T-cell (primary cell): ENCODE measurements around the gene CNTNAP5. TPM values are rescaled to one million over a fixed set of nuclear protein-coding genes. Genes with fewer than 3 reads are reported as not detected.

Experiments used
- ATAC-seq, 4 experiments: fragments of 200-7000 bp in 3 of 4; fragments of 150-1000 bp in 1 of 4; cut with Tn5 transposase; replicated peaks in 1 of 4; 1 replicate in 3 of 4; 2 replicates in 1 of 4; pipeline ENCODE4 v1.10.0; 2021; ENCODE audit warnings: moderate library complexity in 3 of 4, mild to moderate bottlenecking in 2 of 4, moderate number of reproducible peaks in 1 of 4
- CTCF ChIA-PET, 2 donors: fragments of 300-600 bp; sonication (Branson Sonifier 250); formaldehyde crosslinking; loops; one replicate each; lab custom pipeline; 2022; ENCODE audit warnings: antibody characterized with exemption in 2 of 2; lab: Charles Lee
- POLR2A ChIA-PET, 2 donors: fragments of 300-600 bp; sonication (Branson Sonifier 250); formaldehyde crosslinking; loops; one replicate each; lab custom pipeline; 2022; ENCODE audit warnings: antibody characterized with exemption in 2 of 2; lab: Charles Lee
- DNase-seq, 35 experiments: peaks; one replicate each; pipeline versions ENCODE4 v3.0.0 to v3.0.0-alpha.2; 2013 to 2023
- H3K27ac ChIP-seq: one replicate; pipeline ENCODE4 v1.5.1; 2013; ENCODE audit warnings: low read length
- H3K27me3 ChIP-seq, 2 experiments: replicated peaks in 1 of 2; 1 replicate in 1 of 2; 2 replicates in 1 of 2; pipeline versions ENCODE4 v1.6.1 to v1.7.0; 2013; ENCODE audit warnings: low read length in 1 of 2, mixed read lengths in 1 of 2; ENCODE audit not compliant: control insufficient read depth in 2 of 2, insufficient read depth in 2 of 2; ENCODE audit errors: extremely low read depth in 1 of 2
- H3K36me3 ChIP-seq, 2 donors: 1 replicate in 1 of 2; 2 replicates in 1 of 2; pipeline versions ENCODE4 v1.6.1 to v1.7.0; 2013; ENCODE audit warnings: low read length in 1 of 2; ENCODE audit not compliant: control insufficient read depth in 2 of 2, insufficient read depth in 1 of 2; ENCODE audit errors: extremely low read depth in 1 of 2
- H3K4me1 ChIP-seq, 2 experiments: 1 replicate in 1 of 2; 2 replicates in 1 of 2; pipeline versions ENCODE4 v1.6.1 to v1.7.0; 2013; ENCODE audit warnings: low read length in 2 of 2, mixed read lengths in 1 of 2; ENCODE audit not compliant: insufficient read depth in 2 of 2, control insufficient read depth in 1 of 2; ENCODE audit errors: extremely low read depth in 1 of 2
- H3K4me3 ChIP-seq, 2 donors: 1 replicate in 1 of 2; 2 replicates in 1 of 2; pipeline versions ENCODE4 v1.5.1 to v1.7.0; 2013; ENCODE audit warnings: mild to moderate bottlenecking in 2 of 2, low read length in 1 of 2, moderate library complexity in 1 of 2; ENCODE audit not compliant: control insufficient read depth in 1 of 2; ENCODE audit errors: extremely low read depth in 1 of 2
- H3K9me3 ChIP-seq: 2 replicates; pipeline ENCODE4 v1.7.0; 2013
- H3K27ac Mint-ChIP-seq, 2 donors: one replicate each; pipeline ENCODE4 v1.8.0; 2020 to 2021; ENCODE audit warnings: mild to moderate bottlenecking in 2 of 2, mixed read lengths in 2 of 2
- H3K27me3 Mint-ChIP-seq, 2 donors: one replicate each; pipeline ENCODE4 v1.8.0; 2021 to 2022; ENCODE audit warnings: mixed read lengths in 2 of 2
- H3K36me3 Mint-ChIP-seq: one replicate; pipeline ENCODE4 v1.8.0; 2021; ENCODE audit warnings: mixed read lengths
- H3K4me1 Mint-ChIP-seq, 3 donors: one replicate each; pipeline ENCODE4 v1.8.0; 2020 to 2022; ENCODE audit warnings: mixed read lengths in 3 of 3, mild to moderate bottlenecking in 1 of 3
- H3K4me3 Mint-ChIP-seq, 3 donors: one replicate each; pipeline ENCODE4 v1.8.0; 2020 to 2022; ENCODE audit warnings: mild to moderate bottlenecking in 3 of 3, mixed read lengths in 3 of 3, moderate library complexity in 3 of 3
- H3K9me3 Mint-ChIP-seq, 3 donors: one replicate each; pipeline ENCODE4 v1.8.0; 2020 to 2022; ENCODE audit warnings: mixed read lengths in 3 of 3
- WGBS: methylation state at CpG from one replicate; pipeline ENCODE4 v1.1.5; 2013; ENCODE audit warnings: missing lambda C conversion rate; ENCODE audit not compliant: insufficient coverage; 5-methylcytosine and 5-hydroxymethylcytosine counted together
- total RNA-seq, 35 experiments: library from RNA in 6 of 35; stranded (reverse) in 6 of 35; fragments of 120-200 nt in 1 of 35; gene quantifications; one replicate each; pipeline versions ENCODE4 v1.2.1 to v1.2.4 and lab custom pipeline; 2013 to 2026

Gene CNTNAP5
- total RNA-seq, 5 donors from 2014 or later (not counting 1 experiment from before 2014, with no cell fraction given) = not detected

GRCh38 chr2:124316133-124316532 lies 291.0 kb downstream of the CNTNAP5 start:
- no peaks in the 10 kb centered on the region for H3K36me3 ChIP-seq
- H3K27me3 Mint-ChIP-seq = no peaks in the 10 kb centered on the region
- ATAC-seq (no peak), DNase-seq (no peak)
- peaks cover 5 to 11% (median 10%) of the 10 kb centered on the region in 3 donors for H3K9me3 Mint-ChIP-seq
- POLR2A ChIA-PET = no interaction called here
- H3K36me3 Mint-ChIP-seq = no peaks in the 10 kb centered on the region
- H3K9me3 ChIP-seq = no peaks in the 10 kb centered on the region
- no peaks in the 10 kb centered on the region for H3K4me1 ChIP-seq
- no peak overlapping the region for H3K27ac ChIP-seq
- CTCF ChIA-PET = no interaction called here
- no CpG with 5 or more reads among the region's 3 CpGs for WGBS
- no peaks in the 10 kb centered on the region for H3K27me3 ChIP-seq
- no peak overlapping the region for H3K27ac Mint-ChIP-seq
- no peak overlapping the region for H3K4me3 ChIP-seq
- H3K4me1 Mint-ChIP-seq = no peaks in the 10 kb centered on the region
- H3K4me3 Mint-ChIP-seq = no peak overlapping the region

- CTCF ChIA-PET = no interaction called here
- Mint-ChIP-seq H3K27ac (no peak overlapping the region), H3K27me3 (no peaks in the 10 kb centered on the region), H3K4me3 (no peak overlapping the region), H3K4me1 (no peaks in the 10 kb centered on the region), H3K36me3 (no peaks in the 10 kb centered on the region), H3K9me3 (peaks cover 5 to 8% (median 5%) of the 10 kb centered on the region in 3 donors)
- Histone ChIP-seq H3K27me3 (no peaks in the 10 kb centered on the region), H3K9me3 (no peaks in the 10 kb centered on the region), H3K4me3 (no peak overlapping the region), H3K27ac (no peak overlapping the region), H3K36me3 (no peaks in the 10 kb centered on the region), H3K4me1 (no peaks in the 10 kb centered on the region)
- no peak for DNase-seq
- POLR2A ChIA-PET = no interaction called here
- ATAC-seq = no peak
- 71% methylated on average over 2 of the region's 5 CpGs for WGBS
These were observed 292.0 kb downstream of the CNTNAP5 start for GRCh38 chr2:124316881-124317605.

- Histone ChIP-seq H3K27ac (no peak overlapping the region), H3K27me3 (no peaks in the 10 kb centered on the region), H3K36me3 (no peaks in the 10 kb centered on the region), H3K4me3 (no peak overlapping the region), H3K4me1 (no peaks in the 10 kb centered on the region), H3K9me3 (no peaks in the 10 kb centered on the region)
- no peaks in the 10 kb centered on the region for H3K4me1 Mint-ChIP-seq
- no peaks in the 10 kb centered on the region for H3K27me3 Mint-ChIP-seq
- H3K9me3 Mint-ChIP-seq = peaks cover 4 to 8% (median 5%) of the 10 kb centered on the region in 3 donors
- H3K4me3 Mint-ChIP-seq = no peak overlapping the region
- WGBS = no CpG with 5 or more reads among the region's 1 CpG
- H3K27ac Mint-ChIP-seq = no peak overlapping the region
- ChIA-PET POLR2A (no interaction called here), CTCF (no interaction called here)
- DNase-seq = no peak
- ATAC-seq = no peak
- no peaks in the 10 kb centered on the region for H3K36me3 Mint-ChIP-seq
These were observed 292.5 kb downstream of the CNTNAP5 start for GRCh38 chr2:124317628-124318027.

GRCh38 chr2:124318913-124319312 lies 293.8 kb downstream of the CNTNAP5 start:
- Histone ChIP-seq H3K9me3 (no peaks in the 10 kb centered on the region), H3K4me1 (no peaks in the 10 kb centered on the region), H3K27ac (no peak overlapping the region), H3K36me3 (no peaks in the 10 kb centered on the region), H3K27me3 (no peaks in the 10 kb centered on the region), H3K4me3 (no peak overlapping the region)
- H3K27me3 Mint-ChIP-seq = no peaks in the 10 kb centered on the region
- H3K4me1 Mint-ChIP-seq = no peaks in the 10 kb centered on the region
- ATAC-seq (no peak), DNase-seq (no peak)
- H3K4me3 Mint-ChIP-seq = no peak overlapping the region
- no peaks in the 10 kb centered on the region for H3K36me3 Mint-ChIP-seq
- WGBS = no CpG with 5 or more reads among the region's 2 CpGs
- CTCF ChIA-PET = no interaction called here
- POLR2A ChIA-PET = no interaction called here
- no peak overlapping the region for H3K27ac Mint-ChIP-seq
- H3K9me3 Mint-ChIP-seq = peaks cover 4 to 5% (median 5%) of the 10 kb centered on the region in 3 donors

- Mint-ChIP-seq H3K9me3 (peaks cover 5 to 9% (median 7%) of the 10 kb centered on the region in 3 donors), H3K27me3 (no peaks in the 10 kb centered on the region), H3K4me3 (no peak overlapping the region), H3K4me1 (no peaks in the 10 kb centered on the region), H3K36me3 (no peaks in the 10 kb centered on the region), H3K27ac (no peak overlapping the region)
- no peak for ATAC-seq
- Histone ChIP-seq H3K27me3 (no peaks in the 10 kb centered on the region), H3K4me1 (no peaks in the 10 kb centered on the region), H3K4me3 (no peak overlapping the region), H3K36me3 (no peaks in the 10 kb centered on the region), H3K9me3 (no peaks in the 10 kb centered on the region), H3K27ac (no peak overlapping the region)
- ChIA-PET POLR2A (no interaction called here), CTCF (interaction anchor here in 1 of 2 donors (0.9 kb wide), 1 partner anchor 9 kb away, joined by 3 read pairs; no protein-coding TSS in a partner anchor)
- WGBS = no CpG with 5 or more reads among the region's 3 CpGs
- DNase-seq = no peak
These were observed 294.5 kb downstream of the CNTNAP5 start for GRCh38 chr2:124319577-124319976.

GRCh38 chr2:124320051-124320688 lies 295.1 kb downstream of the CNTNAP5 start:
- Mint-ChIP-seq H3K27me3 (no peaks in the 10 kb centered on the region), H3K4me1 (no peaks in the 10 kb centered on the region), H3K36me3 (no peaks in the 10 kb centered on the region), H3K27ac (no peak overlapping the region), H3K9me3 (peaks cover 5 to 12% (median 7%) of the 10 kb centered on the region in 3 donors), H3K4me3 (no peak overlapping the region)
- no peak overlapping the region for H3K27ac ChIP-seq
- no peaks in the 10 kb centered on the region for H3K27me3 ChIP-seq
- H3K4me3 ChIP-seq = no peak overlapping the region
- 69% methylated on average over 3 of the region's 5 CpGs for WGBS
- ATAC-seq (no peak), DNase-seq (no peak)
- no peaks in the 10 kb centered on the region for H3K9me3 ChIP-seq
- ChIA-PET CTCF (interaction anchor here in 1 of 2 donors (0.9 kb wide), 1 partner anchor 8 kb away, joined by 3 read pairs; no protein-coding TSS in a partner anchor), POLR2A (no interaction called here)
- H3K36me3 ChIP-seq = no peaks in the 10 kb centered on the region
- no peaks in the 10 kb centered on the region for H3K4me1 ChIP-seq
